NCI-H526 (cell line): ENCODE results near the gene CTNNA3.

Experiments
- DNase-seq, 2 experiments: peaks; one replicate each; lab custom pipeline; 2025; lab: John Stamatoyannopoulos, UW

CTNNA3 gene

DNA sequence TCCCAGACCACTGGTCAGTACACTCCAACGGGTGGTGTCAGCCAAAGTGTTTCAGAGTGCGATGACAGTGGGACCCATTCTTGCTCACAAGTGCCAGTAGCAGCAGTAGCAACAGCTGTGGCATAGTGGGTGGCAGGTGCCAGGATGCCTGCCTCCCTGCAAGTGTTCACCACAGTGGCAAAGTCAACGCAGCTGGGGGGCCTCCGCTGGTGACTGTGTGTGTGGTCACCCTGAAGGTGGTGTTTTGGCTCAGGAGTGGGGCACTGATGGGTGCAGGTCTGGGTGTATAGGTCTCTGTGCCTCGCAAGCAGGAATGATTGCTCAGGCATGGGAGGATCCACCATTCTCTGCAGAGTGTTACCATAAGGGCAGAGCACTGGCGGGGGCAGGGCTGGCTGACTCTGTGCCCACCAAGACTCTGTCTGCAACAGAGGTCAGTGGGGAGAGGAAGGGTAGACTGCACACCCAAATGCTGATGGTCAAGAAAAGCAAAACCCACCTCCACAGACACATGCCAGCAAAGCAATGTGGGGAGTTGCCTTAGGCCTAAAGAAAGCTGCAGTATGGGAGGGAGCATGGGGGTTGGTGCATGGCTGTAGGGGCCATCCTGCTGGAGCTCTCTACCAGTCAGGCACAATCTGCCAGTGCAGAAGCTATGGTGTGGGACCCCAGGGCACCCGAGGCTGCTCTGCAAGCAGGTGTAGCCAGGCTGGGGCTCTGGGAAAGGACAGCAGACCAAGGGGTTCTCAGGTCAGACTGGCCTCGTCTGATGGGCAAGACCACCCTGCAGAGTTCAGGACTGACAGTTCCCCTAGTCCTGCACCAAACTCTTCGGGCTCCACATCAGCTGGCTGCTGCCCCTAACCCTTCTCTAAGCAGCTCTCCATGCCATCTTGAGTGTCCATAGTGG lies 368.1 kb downstream of the CTNNA3 start:
- DNase-seq: no peak

DNA sequence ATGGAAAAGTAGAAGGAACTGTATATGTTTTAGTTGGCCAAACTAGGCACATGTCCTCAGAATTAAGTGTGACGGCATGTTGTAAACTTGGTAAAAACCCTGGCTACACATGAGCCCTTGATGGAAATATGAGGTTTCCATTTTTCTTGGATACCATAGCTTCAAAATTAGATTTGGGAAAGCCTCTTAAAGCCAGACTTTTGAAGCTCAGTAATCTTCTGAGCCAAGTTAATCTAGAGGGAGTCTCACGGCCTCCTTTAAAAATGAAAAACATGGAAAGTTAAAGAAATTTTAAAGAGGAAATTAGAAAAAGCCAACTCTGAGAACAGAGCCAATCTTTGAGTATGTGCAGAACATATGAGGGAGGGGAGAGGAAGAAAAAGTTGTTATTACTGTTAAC lies 376.0 kb downstream of the CTNNA3 start:
- no peak for DNase-seq

DNA sequence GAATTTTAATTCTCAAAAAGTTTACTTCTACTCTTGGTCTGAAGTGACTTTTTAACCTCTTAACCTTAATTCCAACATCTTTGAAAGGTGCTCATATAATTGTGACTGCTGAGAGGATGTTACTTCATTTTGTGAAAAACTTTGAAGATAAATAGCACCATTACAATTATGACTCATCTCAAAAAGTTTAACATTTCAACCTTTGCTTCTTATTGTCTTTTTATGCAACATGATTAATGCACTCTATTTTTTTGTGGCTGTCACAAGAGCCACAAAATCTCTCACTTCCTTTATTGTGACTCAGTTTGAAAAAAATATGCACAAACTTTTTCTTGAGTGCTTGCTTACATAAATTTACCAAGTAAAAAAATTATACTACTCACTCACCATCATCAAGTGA lies 387.1 kb downstream of the CTNNA3 start:
- no peak for DNase-seq

DNA sequence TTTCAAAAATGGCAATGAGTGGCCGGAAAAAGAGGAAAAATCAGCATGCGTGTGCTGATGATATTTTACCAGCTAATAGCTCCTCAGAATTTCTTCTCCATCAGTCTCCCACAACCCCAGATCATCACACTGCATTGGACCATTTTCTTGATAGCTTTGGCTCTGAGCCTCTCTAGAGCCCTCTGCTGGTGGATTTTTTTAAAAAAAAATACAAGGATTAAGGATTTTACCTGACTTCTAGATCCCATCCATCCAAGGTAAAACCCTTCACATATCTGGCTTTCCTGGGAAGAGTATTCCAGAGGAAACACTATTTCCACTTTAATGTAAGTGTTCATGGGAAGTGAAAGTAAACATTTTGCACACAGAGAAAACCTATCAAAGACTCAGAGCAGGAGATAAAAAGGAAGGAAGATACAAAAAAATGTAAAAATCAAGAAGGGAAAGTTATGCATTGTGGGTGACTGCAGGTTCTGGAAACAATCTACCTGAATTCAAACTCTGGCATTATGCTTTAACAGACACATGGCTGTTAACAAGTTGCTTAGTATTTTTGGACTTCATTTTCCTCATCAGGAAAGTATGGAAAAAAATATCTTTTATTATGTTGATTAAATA lies 389.3 kb downstream of the CTNNA3 start:
- DNase-seq: peak; percentile 8 to 55

DNA sequence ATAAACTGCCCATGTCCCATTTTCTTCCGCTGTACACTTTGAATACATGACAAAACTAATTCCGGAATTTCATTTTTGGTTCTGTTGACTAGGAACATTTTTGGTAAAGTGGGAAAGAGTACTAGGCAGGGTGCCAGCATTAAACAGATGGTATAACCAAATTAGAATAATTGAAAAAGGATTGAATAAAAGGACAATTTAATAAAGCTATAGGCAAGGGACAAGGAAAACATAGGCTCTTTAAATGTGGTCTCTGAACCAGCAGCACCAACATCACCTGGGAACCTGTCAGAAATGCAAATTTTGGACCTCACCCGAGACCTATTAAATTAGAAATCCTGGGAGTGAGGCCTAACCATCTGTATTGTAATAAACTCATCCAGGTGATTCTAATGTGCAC lies 393.3 kb downstream of the CTNNA3 start:
- peak; percentile 78 for DNase-seq

DNA sequence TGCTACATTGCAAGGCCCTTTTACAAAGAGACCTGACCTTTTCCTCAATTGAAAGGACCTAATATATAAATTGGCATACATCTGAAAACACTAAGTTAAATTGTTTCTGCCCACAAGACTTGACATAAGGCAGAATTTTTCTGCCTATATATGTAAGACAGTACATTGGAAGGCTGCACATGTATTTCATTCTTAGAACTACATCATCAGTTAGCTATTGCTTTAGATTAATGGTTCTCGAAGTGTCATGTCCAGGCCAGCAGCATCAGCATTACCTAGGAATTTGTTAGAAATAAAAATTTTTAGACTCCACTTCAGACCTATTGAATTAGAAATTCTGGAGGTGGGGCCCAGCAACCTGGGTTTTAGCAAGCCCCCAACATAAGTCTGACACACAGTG lies 396.2 kb downstream of the CTNNA3 start:
- no peak for DNase-seq

DNA sequence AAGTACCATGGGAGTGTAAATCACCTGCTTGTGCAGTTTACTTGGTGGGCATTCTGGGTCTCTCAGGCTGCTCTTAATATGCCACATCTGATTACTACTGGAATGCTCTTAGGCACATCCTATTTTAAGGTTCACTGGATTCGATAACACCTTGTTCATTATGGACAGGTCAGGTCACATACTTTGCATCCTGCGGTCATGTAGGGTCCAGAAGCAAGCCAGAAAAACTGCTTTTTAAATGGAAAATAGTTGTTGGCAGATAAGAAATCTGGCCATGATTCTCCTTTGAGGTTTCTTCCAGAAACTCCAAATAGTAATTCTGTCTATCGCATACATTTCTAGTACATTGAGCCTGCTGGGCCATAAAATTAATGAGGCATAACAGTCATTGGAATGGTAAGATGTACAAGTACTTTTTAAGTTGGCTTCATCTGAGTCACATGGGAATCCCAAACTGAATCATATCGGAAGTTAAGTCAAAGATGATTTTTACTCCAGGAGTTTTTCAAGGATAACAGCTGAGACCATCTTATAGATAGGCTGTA lies 398.3 kb downstream of the CTNNA3 start:
- peak in 1 of 2 experiments; percentile 0 for DNase-seq

DNA sequence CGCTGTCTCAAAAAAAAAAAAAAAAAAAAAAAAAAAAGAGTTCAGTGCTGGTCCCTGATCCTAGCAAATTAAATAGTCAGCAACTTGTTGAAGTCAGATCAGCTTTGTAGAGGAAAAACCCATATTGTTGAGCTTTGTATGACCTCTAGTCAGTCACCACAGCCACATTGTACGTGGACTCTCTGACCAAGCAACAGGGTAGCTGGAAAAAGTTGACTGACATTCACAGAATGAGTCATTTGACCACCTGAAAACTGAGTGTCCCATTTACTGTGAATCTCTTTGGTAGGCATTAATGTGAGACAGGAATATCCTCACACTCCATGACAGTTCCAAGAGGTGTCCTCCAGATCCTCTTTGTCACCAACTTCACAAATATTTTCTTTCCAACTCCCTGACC lies 399.1 kb downstream of the CTNNA3 start:
- DNase-seq: no peak

DNA sequence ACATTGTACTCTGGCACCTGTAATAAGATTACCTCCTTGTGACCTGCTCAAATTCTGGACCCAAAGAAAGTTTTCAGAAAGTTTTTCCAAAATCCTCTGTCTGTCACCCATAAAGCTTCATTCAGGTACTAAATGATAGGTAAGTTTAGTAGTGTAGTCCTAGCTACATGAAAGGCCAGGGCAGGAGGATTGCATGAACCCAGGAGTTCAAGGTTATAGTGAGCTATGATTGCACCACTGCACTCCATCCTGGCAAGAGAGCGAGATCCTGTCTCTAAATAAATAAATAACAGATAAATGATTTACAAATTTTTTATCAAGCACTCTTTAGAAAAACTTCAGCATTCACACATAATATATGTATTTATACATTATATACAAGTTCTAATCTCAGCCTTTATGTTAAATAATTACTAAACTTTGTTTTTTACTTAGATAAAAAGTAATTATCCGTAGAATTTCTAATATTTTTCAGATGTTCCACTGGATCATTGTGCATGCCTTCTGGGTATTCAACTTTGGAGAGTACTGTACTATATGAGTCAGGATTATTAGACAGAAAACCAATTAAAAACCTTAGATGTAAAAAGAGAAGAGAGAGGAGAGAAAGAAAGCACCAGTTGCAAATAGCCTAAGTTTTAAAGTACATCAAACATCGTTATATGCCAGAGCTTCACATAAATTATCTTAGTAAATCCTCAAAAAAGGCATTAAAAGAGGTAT lies 407.1 kb downstream of the CTNNA3 start:
- DNase-seq: no peak

DNA sequence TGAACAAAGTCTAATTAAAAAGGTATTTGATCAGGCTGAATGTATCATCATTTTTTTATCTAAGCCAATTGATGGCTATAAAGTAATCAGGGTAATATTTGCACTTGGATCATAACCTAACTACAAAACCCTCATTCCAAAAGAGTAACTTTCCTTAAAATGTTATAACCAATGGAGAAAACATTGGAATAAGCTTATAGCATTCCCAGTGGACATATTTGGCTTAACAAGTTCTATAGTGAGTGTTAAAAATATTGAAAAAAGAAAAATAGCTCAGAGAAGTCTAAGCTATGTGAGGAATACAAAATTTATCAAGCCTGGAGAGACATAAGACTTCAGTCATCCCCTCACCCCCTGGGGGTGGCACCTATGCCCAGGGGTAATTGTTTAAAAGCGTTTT lies 411.4 kb downstream of the CTNNA3 start:
- DNase-seq: no peak

DNA sequence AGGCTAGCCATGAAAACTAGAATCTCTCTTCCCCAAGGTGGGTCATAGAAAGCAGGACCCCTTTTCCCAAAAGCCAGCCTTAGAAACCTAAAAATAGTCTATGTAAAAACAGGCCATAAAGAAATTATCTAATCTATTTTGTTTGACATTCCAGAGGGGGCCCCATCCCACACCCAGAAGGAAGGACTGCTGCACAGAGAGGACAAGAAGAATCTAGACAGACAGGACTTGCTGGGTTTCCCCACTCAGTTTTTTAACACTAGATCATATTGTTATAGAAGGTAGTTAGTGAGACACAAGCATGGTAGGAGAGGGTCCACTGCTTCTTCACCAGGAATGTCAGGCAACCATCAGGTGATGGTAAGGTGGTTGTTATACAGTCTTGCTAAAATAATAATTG lies 413.1 kb downstream of the CTNNA3 start:
- DNase-seq: no peak

DNA sequence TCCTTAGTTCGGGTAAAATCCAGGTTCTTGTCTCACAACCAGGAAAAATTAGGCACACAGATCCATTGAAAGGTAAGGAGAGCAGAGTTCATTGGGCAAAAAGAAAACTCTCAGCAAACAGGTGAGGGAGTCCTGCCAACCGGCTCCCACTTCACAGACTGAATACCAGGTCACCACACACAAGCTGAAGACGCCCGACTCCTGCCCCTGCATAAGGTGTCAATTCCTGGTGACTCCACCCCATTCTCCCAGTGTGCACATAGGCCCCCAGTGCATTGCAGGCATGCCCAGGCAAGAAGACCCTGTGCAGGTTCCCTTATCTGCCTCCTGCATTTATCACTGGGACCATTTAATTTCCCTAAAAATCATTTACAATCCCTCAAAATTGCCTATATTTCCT lies 415.6 kb downstream of the CTNNA3 start:
- no peak for DNase-seq

DNA sequence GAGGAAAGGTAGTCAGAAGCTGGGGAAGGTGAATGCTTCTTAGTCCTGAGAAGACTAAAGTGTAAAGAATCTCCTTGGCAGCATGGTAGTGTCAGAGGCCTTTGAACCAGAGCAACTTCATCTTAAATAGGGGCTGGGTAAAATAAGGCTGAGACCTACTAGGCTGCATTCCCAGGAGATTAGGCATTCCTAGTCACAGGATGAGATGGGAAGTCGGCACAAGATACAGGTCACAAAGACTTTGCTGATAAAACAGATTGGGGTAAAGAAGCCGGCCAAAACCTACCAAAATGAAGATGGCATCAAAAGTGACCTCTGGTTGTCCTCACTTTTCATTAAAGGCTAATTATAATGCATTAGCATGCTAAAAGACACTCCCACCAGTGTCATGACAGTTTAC lies 418.6 kb downstream of the CTNNA3 start:
- DNase-seq: no peak

DNA sequence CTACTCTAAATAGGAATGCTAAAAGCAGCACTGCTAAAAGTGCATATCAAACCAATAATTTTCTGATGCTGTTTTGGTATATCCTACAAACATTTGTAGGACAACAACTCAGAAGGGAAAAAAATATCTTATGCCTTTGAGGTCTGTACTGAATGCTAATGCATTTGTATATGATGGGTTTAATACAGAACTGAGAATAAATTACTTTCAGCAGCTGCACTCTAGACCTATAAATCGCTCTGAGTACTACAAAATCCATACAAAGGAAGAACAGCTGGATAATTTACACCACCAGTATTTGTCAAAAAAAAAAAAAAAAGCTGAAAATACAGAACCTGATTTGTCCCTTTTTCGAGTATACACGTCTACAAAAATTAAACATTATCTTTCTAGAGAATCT lies 426.2 kb downstream of the CTNNA3 start:
- no peak for DNase-seq

DNA sequence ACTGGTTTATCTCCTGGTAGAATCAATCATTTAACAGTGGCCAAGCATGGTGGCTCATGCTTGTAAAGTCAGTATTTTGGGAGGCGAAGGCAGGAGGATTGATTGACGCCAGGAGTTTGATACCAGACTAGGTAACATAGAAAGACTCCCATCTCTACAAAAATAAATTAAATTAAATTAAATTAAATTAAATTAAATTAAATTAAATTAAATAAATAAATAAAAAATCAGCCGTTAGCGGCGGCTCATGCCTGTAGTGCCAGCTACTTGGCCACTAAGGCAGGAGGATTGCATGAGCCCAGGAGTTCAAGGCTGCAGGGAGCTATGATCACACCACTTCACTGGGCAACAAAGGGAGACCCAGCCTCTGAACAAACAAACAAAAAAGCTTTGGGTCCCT lies 427.8 kb downstream of the CTNNA3 start:
- DNase-seq: no peak

DNA sequence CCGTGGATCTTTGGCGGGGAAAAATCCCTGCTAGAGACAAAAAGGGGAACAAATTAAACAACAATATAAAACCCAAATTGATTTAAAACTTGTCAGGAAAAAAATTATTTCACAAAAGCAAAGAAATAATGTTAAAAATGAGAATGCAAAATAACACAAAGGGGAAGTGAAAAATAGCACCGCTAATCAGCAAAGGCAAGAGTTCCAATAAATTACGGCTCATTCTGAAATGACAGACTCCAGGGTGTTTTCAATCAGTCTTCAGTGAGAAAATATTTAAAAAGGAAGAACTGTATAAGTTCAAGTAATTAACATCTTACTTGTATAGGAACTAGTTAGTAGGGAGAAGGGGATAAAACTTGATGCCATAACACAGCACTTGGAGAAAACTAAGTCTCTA lies 433.3 kb downstream of the CTNNA3 start:
- DNase-seq: no peak

DNA sequence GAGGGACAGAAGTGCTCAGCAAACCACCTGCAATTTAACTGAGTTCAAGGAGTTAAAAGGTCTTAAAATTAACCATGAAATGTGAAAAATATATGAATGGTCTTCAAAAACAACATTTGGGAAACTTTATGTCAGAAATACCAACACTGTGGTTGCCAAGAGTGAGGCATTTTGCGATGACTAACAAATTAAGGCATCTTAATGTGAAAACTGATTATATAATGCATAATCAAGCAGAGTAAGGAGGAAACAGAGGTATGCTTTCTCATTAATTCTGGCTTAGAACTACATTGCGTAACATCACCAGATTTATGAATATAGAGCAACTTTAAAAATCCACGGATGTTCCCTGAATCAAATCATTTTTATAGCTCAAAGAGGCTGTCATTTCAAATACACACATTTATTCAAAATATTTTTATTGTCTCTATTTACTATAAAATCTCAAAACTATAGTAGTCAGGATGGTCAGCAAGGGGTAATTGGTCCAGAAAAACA lies 434.6 kb downstream of the CTNNA3 start:
- DNase-seq: no peak

DNA sequence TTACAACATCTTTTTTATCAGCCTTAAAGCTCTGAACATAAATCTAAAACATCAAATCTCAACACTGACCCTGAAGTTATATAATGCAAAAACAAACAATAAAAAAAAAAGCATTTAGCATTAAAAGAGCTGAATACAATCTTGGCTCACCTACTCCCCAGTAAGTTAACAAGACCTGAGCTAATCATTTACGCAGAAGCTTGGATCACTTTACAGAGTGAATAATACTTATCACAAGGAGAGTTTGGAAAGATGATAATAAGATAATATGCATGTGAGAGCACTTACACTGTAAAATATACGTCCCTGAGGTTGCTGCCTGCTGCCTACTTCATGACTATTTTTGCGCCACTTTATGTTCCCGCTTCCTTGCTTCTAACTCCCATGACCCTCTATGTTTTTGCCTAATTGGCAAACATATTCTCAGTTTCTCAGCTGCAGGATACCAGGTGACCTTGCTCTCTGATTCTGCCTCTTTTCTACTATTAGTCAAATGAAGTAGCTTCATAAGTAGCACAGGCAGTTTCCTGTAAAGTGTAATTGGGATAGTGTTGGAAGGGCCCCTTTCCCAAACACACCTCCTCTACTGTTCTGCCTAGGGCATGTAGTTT lies 436.6 kb downstream of the CTNNA3 start:
- DNase-seq: no peak

DNA sequence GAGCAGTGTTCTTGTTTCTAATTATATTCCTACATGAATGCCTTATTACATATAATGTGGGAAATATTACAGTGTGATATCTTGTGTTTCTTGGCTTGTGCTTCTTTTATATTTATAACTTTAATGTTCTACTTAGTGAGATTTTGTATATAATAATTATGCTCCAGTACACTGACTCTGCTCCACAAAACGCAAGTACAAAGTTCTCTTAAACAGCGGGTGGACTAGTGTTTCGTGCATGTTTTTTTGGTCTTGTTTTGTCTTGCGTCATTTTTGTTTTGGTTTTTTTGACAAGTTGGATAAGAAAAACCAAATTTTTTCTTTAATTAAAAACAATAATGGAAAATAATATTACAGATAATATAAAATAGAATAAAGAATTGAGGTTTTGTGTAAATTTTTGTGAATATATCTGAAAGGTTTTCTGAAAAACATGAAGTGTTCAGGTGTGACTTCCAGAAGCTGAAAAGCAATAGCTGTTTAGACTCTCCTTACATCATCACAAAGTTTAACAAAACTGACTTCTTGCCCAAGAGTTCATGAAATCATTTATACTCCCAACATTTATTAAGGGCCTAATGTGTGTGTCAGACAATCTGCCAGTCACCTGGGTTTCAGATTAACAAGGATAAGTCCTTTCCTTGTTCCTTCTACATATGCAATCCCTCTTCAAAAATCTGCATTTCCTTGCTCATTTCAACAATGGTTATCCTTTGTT lies 438.4 kb downstream of the CTNNA3 start:
- no peak for DNase-seq

DNA sequence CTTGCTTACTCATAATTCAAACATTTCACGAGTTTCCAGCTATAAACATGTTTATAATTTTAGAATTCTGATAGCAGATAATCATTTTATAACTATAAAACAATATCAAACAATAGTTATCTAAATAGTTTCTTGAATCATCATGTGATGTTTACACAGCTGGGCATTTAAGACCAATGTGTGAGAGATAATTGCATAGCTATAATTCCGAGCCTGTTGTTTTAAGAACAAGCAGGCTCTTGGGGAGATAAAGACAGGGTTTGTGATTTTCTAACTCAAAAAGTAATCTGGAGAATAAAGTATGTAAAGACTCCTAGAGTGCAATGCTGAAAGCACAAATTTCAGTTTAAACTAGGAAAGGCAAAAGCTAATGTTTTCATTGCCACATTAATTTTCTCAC lies 439.0 kb downstream of the CTNNA3 start:
- DNase-seq: no peak

DNA sequence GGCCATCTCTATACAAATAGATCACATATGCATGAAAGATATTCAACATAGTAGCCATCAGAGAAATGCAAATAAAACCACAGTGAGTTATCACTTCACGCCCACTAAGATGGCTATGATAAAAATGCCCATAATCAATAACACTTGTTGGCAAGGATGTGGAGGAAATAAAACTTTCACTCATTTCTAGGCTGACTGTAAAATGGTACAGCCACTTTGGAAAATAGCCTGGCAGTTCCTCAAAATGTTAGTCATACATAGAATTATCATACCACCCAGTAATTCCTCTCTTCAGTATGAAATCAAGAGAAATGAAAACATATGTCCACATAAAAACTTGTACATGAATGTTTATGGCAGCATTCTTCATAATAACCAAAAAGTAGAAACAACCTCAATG lies 445.3 kb downstream of the CTNNA3 start:
- no peak for DNase-seq
